ENCODE data around the gene PHRF1.

The PHRF1 gene, protein sequence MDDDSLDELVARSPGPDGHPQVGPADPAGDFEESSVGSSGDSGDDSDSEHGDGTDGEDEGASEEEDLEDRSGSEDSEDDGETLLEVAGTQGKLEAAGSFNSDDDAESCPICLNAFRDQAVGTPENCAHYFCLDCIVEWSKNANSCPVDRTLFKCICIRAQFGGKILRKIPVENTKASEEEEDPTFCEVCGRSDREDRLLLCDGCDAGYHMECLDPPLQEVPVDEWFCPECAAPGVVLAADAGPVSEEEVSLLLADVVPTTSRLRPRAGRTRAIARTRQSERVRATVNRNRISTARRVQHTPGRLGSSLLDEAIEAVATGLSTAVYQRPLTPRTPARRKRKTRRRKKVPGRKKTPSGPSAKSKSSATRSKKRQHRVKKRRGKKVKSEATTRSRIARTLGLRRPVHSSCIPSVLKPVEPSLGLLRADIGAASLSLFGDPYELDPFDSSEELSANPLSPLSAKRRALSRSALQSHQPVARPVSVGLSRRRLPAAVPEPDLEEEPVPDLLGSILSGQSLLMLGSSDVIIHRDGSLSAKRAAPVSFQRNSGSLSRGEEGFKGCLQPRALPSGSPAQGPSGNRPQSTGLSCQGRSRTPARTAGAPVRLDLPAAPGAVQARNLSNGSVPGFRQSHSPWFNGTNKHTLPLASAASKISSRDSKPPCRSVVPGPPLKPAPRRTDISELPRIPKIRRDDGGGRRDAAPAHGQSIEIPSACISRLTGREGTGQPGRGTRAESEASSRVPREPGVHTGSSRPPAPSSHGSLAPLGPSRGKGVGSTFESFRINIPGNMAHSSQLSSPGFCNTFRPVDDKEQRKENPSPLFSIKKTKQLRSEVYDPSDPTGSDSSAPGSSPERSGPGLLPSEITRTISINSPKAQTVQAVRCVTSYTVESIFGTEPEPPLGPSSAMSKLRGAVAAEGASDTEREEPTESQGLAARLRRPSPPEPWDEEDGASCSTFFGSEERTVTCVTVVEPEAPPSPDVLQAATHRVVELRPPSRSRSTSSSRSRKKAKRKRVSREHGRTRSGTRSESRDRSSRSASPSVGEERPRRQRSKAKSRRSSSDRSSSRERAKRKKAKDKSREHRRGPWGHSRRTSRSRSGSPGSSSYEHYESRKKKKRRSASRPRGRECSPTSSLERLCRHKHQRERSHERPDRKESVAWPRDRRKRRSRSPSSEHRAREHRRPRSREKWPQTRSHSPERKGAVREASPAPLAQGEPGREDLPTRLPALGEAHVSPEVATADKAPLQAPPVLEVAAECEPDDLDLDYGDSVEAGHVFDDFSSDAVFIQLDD (N-terminal part only)

GRCh38 chr11:575996-576768 lies at the start of gene PHRF1:
Gene PHRF1 (plus strand): TSS chr11:576470. CDS start chr11:581513, 5,043 bp downstream.
- peak; percentile 98 for DNase-seq (ENCODE audit: low spot score)

- no peak for DNase-seq (ENCODE audit: low spot score)
Observed at GRCh38 chr11:528166-528814, 48.0 kb upstream of the PHRF1 start.

- no peak for DNase-seq (ENCODE audit: low spot score)
Observed at GRCh38 chr11:528815-529727, 47.2 kb upstream of the PHRF1 start.

DNA sequence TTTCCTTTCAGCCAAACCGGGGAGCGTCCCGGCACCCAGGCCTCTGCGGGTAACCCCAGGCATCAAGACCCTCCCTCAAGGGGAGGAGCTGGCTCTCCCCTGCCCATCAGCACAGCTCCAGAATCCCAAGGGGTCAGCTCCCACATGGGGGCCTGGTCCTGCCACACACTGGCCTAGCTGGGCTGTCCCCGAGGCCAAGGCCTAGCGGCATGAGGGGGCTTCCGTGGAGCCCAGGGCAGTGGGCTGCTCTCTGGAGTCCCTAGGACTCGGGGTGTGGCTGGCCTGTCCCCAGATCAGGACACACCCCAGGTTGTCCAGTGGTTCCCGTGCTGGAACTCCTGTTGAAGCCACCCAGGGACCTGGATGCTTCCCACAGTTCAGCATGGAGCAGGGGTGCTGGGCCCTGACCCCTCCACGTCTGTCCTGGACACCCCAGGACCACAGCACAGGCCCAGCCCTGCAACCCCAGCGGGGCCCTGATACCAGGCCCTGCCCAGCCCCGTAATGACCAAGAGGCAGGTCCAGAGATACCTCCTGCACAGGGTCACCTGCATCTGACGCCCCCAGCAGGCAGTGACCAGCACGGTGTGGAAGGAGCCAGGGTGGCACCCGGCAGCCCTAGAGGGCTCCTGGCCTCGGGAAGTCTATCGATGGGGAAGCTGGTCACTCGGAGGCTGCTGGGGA lies 46.4 kb upstream of the PHRF1 start:
- no peak for DNase-seq (ENCODE audit: low spot score)

DNA sequence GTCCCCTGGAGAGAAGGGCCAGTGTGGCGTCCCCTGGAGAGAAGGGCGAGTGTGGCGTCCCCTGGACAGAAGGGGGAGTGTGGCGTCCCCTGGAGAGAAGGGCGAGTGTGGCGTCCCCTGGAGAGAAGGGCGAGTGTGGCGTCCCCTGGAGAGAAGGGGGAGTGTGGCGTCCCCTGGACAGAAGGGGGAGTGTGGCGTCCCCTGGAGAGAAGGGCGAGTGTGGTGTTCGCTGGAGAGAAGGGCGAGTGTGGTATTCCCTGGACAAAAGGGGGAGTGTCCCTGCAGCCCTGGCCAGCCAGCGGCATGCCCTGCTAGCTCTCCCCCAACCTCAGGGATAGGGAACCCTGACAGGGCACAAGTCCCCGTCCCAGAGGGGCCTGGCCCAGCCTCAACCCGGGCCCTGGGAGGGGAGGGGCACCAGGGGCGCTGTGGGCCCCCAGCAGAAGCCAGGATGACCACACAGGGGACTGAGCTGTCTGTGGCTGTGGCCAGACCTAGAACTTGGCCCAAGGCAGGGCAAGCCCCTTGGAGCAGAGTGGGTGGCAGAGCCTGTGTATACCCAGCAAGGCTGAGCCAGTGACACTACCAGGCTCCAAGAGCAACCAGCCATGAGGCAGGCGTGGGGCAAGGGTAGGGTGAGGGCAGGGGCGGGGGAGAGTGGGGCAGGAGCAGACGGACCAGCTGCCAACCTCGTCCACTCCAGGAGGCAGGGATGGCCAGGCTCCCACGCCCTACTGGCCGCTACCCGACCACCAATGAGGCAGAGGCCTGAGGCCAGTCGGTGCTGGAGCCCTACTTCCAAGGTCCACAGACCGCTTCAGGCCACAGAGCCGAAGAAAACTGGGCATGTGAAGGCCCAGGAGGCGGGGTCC lies 45.1 kb upstream of the PHRF1 start:
- no peak for DNase-seq (ENCODE audit: low spot score)

GRCh38 chr11:531919-532526 lies 44.2 kb upstream of the PHRF1 start:
- DNase-seq (ENCODE audit: low spot score): no peak

- no peak for DNase-seq (ENCODE audit: low spot score)
Observed at GRCh38 chr11:532527-532985, 43.7 kb upstream of the PHRF1 start.

DNA sequence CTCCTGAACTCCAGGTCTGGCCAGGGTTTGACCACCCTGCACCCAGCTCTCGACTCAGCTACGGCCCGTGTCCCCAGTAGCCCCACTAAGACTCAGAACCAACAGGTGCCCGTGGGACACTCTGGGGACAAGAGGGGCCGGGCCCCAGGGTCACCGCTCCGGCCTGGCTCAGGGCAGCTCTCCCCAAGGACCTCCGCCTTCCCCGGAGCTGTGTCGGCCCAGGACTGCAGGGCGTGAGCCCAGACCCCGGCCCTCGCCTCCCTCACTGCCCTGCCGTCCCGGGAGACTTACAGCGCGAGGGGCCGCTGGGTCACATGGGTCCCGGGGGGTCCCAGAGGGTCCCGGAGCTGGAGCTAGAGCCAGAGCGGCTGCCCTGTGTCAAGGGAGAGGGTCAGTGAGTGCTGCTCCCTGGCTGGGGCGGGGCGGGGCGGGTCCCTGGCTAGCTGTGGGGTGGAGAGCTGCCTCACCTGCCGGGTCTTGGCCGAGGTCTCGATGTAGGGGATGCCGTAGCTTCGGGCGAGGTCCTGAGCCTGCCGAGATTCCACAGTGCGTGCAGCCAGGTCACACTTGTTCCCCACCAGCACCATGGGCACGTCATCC lies 43.2 kb upstream of the PHRF1 start:
- DNase-seq (ENCODE audit: low spot score): no peak

DNA sequence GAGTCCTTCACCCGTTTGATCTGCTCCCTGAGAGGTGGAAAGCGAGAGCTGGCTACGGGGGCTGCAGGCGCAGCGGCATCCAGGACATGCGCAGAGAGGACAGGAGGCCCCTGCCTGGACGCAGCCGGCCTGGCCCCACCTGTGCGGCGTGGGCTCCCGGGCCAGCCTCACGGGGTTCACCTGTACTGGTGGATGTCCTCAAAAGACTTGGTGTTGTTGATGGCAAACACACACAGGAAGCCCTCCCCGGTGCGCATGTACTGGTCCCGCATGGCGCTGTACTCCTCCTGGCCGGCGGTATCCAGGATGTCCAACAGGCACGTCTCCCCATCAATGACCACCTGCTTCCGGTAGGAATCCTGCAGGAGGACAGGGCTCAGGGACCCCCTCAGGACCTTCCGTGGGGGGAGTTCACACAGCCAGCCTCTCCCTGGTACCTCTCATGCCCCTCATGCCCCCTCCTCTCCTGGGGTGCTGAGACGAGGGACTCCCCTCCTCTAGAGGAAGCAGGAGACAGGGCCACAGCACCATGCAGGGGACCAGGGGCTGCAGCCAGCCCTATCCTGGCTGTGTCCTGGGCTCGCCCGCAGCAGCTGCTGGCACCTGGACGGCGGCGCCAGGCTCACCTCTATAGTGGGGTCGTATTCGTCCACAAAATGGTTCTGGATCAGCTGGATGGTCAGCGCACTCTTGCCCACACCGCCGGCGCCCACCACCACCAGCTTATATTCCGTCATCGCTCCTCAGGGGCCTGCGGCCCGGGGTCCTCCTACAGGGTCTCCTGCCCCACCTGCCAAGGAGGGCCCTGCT lies 42.5 kb upstream of the PHRF1 start:
- no peak for DNase-seq (ENCODE audit: low spot score)

GRCh38 chr11:534396-535209 lies 41.7 kb upstream of the PHRF1 start:
- no peak for DNase-seq (ENCODE audit: low spot score)

GRCh38 chr11:535210-535518 lies 41.1 kb upstream of the PHRF1 start:
- DNase-seq (ENCODE audit: low spot score): no peak

- peak; percentile 99 for DNase-seq (ENCODE audit: low spot score)
Observed at GRCh38 chr11:535519-536454, 40.5 kb upstream of the PHRF1 start, which contains the start of gene HRAS. Gene HRAS (minus strand): TSS chr11:535576.

- peak; percentile 99 for DNase-seq (ENCODE audit: low spot score)
Observed at GRCh38 chr11:536841-537621, 39.2 kb upstream of the PHRF1 start, which contains the start of gene LRRC56. Gene LRRC56 (plus strand): TSS chr11:537527. CDS start chr11:540685, 3,158 bp downstream.
